WTC11 (cell line): ENCODE measurements around the gene RAD9A.

Experiments used
- CTCF ChIP-seq: fragments of 200-600 bp; IDR thresholded peaks from 2 replicates; pipeline ENCODE4 v1.8.0; 2022; ENCODE audit warnings: antibody characterized with exemption
- NR1H2 ChIP-seq: sonication (generic); formaldehyde crosslinking; IDR thresholded peaks from 2 replicates; pipeline ENCODE4 v1.9.0; 2021; ENCODE audit warnings: mild to moderate bottlenecking, moderate library complexity, missing genetic modification reagents
- NR2C2 ChIP-seq: sonication (generic); formaldehyde crosslinking; IDR thresholded peaks from 2 replicates; pipeline ENCODE4 v1.8.0; 2022; ENCODE audit warnings: mild to moderate bottlenecking, missing genetic modification reagents
- RELA ChIP-seq: sonication (generic); formaldehyde crosslinking; IDR thresholded peaks from 2 replicates; pipeline ENCODE4 v1.8.1; 2022; ENCODE audit warnings: missing genetic modification reagents, mild to moderate bottlenecking, borderline replicate concordance
- TEAD4 ChIP-seq: sonication (generic); formaldehyde crosslinking; IDR thresholded peaks from 2 replicates; pipeline ENCODE4 v1.8.0; 2022; ENCODE audit warnings: mild to moderate bottlenecking, missing genetic modification reagents
- ZNF423 ChIP-seq: fragments of 250-450 bp; sonication (Bioruptor Pico); IDR thresholded peaks from 2 replicates; pipeline ENCODE4 v2.1.2; 2022; ENCODE audit warnings: mild to moderate bottlenecking, moderate library complexity
- TF ChIP-seq, protein P1 (sequence below): sonication (generic); formaldehyde crosslinking; IDR thresholded peaks from 2 replicates; pipeline ENCODE4 v1.8.0; 2023; ENCODE audit warnings: missing genetic modification reagents
- TF ChIP-seq, protein P2 (sequence below): sonication (generic); formaldehyde crosslinking; IDR thresholded peaks from 2 replicates; pipeline ENCODE4 v1.8.0; 2022; ENCODE audit warnings: mild to moderate bottlenecking, missing genetic modification reagents
- TF ChIP-seq, protein P3 (sequence below): sonication (generic); formaldehyde crosslinking; conservative IDR thresholded peaks from 2 replicates; pipeline ENCODE4 v1.8.1; 2023; ENCODE audit warnings: mild to moderate bottlenecking, low read depth, missing genetic modification reagents, moderate library complexity
- TF ChIP-seq, protein P4 (sequence below): fragments of 250-450 bp; sonication (Bioruptor Pico); IDR thresholded peaks from 2 replicates; pipeline ENCODE4 v1.9.0; 2021; ENCODE audit warnings: mild to moderate bottlenecking
- TF ChIP-seq, protein P5 (sequence below): sonication (generic); formaldehyde crosslinking; conservative IDR thresholded peaks from 2 replicates; pipeline ENCODE4 v1.8.1; 2022; ENCODE audit warnings: mild to moderate bottlenecking, missing genetic modification reagents

GRCh38 chr11:67445515-67445914, 53.7 kb downstream of the RAD9A start:
- TF ChIP-seq, protein P1, sequence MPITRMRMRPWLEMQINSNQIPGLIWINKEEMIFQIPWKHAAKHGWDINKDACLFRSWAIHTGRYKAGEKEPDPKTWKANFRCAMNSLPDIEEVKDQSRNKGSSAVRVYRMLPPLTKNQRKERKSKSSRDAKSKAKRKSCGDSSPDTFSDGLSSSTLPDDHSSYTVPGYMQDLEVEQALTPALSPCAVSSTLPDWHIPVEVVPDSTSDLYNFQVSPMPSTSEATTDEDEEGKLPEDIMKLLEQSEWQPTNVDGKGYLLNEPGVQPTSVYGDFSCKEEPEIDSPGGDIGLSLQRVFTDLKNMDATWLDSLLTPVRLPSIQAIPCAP = no peak
- TF ChIP-seq, protein P2, sequence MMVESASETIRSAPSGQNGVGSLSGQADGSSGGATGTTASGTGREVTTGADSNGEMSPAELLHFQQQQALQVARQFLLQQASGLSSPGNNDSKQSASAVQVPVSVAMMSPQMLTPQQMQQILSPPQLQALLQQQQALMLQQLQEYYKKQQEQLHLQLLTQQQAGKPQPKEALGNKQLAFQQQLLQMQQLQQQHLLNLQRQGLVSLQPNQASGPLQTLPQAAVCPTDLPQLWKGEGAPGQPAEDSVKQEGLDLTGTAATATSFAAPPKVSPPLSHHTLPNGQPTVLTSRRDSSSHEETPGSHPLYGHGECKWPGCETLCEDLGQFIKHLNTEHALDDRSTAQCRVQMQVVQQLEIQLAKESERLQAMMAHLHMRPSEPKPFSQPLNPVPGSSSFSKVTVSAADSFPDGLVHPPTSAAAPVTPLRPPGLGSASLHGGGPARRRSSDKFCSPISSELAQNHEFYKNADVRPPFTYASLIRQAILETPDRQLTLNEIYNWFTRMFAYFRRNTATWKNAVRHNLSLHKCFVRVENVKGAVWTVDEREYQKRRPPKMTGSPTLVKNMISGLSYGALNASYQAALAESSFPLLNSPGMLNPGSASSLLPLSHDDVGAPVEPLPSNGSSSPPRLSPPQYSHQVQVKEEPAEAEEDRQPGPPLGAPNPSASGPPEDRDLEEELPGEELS = no peak
- TF ChIP-seq, protein P3, sequence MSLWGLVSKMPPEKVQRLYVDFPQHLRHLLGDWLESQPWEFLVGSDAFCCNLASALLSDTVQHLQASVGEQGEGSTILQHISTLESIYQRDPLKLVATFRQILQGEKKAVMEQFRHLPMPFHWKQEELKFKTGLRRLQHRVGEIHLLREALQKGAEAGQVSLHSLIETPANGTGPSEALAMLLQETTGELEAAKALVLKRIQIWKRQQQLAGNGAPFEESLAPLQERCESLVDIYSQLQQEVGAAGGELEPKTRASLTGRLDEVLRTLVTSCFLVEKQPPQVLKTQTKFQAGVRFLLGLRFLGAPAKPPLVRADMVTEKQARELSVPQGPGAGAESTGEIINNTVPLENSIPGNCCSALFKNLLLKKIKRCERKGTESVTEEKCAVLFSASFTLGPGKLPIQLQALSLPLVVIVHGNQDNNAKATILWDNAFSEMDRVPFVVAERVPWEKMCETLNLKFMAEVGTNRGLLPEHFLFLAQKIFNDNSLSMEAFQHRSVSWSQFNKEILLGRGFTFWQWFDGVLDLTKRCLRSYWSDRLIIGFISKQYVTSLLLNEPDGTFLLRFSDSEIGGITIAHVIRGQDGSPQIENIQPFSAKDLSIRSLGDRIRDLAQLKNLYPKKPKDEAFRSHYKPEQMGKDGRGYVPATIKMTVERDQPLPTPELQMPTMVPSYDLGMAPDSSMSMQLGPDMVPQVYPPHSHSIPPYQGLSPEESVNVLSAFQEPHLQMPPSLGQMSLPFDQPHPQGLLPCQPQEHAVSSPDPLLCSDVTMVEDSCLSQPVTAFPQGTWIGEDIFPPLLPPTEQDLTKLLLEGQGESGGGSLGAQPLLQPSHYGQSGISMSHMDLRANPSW (CRISPR knock-in tag) = no peak
- TF ChIP-seq, protein P4, sequence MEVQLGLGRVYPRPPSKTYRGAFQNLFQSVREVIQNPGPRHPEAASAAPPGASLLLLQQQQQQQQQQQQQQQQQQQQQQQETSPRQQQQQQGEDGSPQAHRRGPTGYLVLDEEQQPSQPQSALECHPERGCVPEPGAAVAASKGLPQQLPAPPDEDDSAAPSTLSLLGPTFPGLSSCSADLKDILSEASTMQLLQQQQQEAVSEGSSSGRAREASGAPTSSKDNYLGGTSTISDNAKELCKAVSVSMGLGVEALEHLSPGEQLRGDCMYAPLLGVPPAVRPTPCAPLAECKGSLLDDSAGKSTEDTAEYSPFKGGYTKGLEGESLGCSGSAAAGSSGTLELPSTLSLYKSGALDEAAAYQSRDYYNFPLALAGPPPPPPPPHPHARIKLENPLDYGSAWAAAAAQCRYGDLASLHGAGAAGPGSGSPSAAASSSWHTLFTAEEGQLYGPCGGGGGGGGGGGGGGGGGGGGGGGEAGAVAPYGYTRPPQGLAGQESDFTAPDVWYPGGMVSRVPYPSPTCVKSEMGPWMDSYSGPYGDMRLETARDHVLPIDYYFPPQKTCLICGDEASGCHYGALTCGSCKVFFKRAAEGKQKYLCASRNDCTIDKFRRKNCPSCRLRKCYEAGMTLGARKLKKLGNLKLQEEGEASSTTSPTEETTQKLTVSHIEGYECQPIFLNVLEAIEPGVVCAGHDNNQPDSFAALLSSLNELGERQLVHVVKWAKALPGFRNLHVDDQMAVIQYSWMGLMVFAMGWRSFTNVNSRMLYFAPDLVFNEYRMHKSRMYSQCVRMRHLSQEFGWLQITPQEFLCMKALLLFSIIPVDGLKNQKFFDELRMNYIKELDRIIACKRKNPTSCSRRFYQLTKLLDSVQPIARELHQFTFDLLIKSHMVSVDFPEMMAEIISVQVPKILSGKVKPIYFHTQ (CRISPR knock-in tag) = no peak
- TF ChIP-seq NR2C2 (no peak), TEAD4 (CRISPR knock-in tag) (no peak), CTCF (no peak), ZNF423 (no peak), NR1H2 (CRISPR knock-in tag) (no peak), RELA (CRISPR knock-in tag) (no peak)
- TF ChIP-seq, protein P5, sequence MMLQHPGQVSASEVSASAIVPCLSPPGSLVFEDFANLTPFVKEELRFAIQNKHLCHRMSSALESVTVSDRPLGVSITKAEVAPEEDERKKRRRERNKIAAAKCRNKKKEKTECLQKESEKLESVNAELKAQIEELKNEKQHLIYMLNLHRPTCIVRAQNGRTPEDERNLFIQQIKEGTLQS (CRISPR knock-in tag) = no peak
